ENCODE data around the gene PPWD1.

PPWD1 gene

DNA sequence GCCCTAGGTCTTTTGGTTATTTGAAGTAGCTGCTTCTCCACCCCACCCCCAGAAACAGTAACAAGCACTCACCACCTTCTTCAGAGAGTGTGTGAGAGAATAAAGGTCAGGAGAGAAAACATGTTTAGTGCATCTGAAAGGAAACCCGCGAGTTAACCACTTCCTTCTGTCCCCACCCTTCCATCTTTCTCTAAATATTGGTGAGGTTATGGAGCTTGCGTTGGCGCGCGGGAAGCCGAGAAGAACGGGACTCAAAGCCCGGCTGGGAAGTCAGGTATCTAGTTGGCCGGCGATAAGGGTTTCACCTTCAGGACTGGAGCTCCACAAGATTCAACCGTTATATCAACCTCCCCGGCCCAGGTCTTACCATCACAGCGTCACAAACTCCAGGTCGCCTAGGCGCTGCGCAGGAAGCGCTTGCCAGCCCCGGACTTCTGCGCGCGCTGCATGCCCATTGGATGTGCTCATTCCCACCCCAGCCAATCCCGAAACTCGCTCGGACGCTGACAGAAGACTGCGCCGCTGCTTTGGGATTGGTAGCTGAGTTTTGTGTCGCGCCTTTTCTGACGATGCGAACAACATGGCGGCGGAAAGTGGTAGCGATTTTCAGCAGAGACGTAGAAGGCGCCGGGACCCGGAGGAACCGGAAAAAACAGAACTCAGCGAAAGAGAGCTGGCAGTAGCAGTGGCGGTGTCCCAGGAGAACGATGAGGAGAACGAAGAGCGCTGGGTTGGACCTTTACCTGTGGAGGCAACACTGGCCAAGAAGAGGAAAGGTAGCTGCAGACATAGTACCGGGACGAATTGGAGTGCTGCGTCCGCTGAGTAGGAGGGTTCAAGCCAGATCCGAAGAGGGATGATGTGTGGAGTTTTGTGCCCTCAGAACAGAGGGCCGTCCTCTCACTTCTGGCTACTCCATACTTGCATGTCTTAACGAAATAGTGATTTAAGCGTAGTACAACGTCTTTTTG, at the start of gene PPWD1, which contains the start of gene CENPK:
PPWD1 (plus strand) TSS at position 566 of the 971 bp plus-strand sequence; CDS start at position 581, 15 bp downstream.
CENPK (minus strand) TSS at position 438 of the 971 bp plus-strand sequence. CDS start 8,261 bp downstream, outside the sequence.
- no peak for TF ChIP-seq GATA1 (IDR thresholded peaks at IDR 0.05; ENCODE audit: low read depth, low read length)
- TF ChIP-seq POLR2A (IDR thresholded peaks at IDR 0.05; ENCODE audit: low read length): peak; percentile 98

DNA sequence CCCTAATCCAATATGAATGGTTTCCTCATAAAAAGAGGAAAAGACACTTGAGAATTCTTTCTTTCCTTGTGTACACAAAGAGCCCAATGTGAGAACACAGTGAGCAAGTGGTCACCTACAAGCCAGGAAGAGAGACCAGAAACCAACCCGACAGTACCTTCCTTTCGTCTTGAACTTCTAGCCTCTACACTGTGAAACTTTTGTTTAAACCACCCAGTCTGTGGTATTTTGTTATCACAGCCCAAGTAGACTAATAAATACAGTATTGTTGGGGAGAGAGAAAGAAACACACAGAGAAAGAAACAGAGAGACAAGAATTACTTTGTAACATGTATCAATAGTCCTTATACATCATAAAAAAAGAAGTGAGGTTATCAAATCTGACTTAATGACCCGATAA, 37.4 kb upstream of the PPWD1 start:
- no peak for DNase-seq
- TF ChIP-seq POLR2A (IDR thresholded peaks at IDR 0.05; ENCODE audit: low read length) (no peak), GATA1 (IDR thresholded peaks at IDR 0.05; ENCODE audit: low read depth, low read length) (no peak)

More for the DNA sequence above, at the start of gene PPWD1, which contains the start of gene CENPK:
- DNase-seq: peak; percentile 97 to 98

DNA sequence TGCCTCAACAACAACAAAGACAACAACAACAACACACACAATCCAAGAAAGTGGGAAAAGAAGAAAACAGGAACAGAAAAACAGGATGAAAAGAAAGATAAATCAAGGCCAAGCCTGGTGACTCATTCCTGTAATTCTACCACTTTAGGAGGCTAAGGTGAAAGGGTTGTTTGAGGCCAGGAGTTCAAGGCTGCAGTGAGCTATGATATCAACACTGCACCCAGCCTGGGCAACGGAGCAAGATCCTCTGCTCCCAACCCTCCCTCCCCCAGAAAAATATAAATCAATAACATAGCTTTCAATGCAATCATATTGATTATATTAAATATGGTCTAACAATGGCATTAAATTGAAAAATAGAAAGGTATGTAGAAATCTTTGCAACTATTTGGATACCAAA, 32.2 kb upstream of the PPWD1 start:
- TF ChIP-seq POLR2A (IDR thresholded peaks at IDR 0.05; ENCODE audit: low read length) (no peak), GATA1 (IDR thresholded peaks at IDR 0.05; ENCODE audit: low read depth, low read length) (no peak)
- no peak for DNase-seq

DNA sequence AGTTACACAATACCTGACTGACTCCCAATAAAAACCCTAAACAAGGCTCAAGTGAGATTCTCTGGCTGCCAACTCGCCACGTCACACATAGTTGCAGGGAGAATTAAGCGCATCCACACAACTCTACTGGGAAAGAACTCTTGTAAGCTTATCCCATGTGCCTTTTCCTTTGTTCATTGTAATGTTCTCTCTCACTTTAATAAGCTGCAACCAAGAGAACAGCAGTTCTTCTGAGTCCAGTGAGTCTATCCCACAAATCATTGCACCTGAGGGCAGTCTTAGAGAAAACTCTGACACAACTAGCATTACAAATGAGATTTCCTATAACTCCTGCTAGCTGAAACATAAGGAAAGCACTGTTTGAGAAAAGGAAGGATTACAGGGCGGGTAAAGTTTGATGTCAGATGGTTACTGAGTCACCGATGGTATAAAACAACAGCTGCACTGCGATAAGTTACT, 27.5 kb upstream of the PPWD1 start:
- TF ChIP-seq POLR2A (IDR thresholded peaks at IDR 0.05; ENCODE audit: low read length): no peak
- TF ChIP-seq GATA1 (IDR thresholded peaks at IDR 0.05; ENCODE audit: low read depth, low read length): no peak
- DNase-seq: no peak

DNA sequence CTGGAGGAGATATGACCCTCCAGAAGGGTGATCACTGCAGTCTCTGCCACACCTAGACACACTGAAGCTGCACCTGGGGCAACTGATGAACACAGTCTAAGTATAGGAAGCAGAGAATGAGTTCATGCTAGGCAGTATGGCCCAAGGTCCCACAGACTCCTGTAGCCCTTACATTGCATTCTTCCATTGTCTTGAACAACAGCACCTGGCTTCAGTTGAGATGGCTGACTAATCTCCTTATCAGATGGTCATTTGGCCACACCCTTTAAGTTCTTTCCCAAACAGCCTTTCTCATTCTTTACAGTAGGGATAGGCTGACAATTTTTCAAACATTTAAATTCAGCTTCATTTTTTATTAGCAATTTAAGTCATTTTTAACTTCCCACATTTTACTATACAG, 23.3 kb upstream of the PPWD1 start:
- DNase-seq: peak; percentile 11 to 39
- TF ChIP-seq GATA1 (IDR thresholded peaks at IDR 0.05; ENCODE audit: low read depth, low read length): no peak
- TF ChIP-seq POLR2A (IDR thresholded peaks at IDR 0.05; ENCODE audit: low read length): no peak

DNA sequence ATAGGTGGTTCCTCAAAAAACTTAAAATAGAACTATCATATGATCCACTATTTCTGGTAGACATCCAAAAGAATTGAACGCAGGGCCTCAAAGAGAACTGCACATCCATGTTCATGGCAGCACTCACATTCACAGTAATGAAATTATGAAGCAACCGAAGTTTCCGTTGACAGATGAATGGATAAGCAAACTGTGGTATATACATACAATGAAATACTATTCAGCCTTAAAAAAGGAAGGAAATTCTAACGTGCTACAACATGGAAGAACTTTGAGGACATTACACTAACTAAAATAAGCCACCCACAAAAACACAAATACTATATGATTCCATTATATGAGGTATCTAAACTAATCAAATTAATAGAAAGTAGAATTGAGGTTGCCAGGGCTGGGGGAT, 18.6 kb upstream of the PPWD1 start:
- TF ChIP-seq POLR2A (IDR thresholded peaks at IDR 0.05; ENCODE audit: low read length) (no peak), GATA1 (IDR thresholded peaks at IDR 0.05; ENCODE audit: low read depth, low read length) (no peak)
- DNase-seq: no peak

DNA sequence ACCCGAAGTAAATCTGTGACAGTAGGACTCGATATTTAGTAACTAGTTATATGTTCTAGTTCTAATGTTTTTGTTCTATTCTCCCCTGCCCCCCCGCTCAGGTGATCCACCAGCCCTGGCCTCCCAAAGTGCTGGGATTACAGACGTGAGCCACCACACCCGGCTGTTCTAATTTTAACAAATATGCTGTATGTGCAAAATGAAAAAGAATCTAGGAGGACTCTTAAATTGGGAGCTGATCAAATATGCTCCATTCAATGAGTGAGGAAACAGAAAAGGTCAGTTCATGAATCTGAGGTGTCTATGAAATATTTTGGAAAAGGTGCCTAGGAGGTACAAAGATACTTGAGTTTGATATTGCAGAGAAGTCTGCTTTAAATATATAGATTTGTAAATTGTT, 17.0 kb upstream of the PPWD1 start:
- no peak for TF ChIP-seq GATA1 (IDR thresholded peaks at IDR 0.05; ENCODE audit: low read depth, low read length)
- TF ChIP-seq POLR2A (IDR thresholded peaks at IDR 0.05; ENCODE audit: low read length): no peak
- no peak for DNase-seq

DNA sequence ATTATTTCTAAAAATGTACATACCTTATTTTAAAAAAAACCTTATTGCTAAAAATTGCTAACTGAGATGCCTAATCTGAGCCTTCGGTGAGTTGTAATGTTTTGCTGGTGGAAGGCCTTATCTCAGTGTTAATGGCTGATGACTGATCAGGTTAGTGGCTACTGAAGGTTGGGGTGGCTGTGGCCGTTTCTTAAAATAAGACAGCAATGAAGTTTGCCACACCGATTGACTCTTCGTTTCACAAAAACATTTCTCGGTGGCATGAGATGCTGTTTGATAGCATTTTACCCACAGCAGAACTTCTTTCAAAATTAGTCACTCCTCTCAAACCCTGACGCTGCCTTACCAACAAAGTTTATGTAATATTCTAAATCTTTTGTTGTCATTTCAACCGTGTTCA, 14.8 kb upstream of the PPWD1 start:
- DNase-seq: no peak
- TF ChIP-seq POLR2A (IDR thresholded peaks at IDR 0.05; ENCODE audit: low read length) (no peak), GATA1 (IDR thresholded peaks at IDR 0.05; ENCODE audit: low read depth, low read length) (no peak)

DNA sequence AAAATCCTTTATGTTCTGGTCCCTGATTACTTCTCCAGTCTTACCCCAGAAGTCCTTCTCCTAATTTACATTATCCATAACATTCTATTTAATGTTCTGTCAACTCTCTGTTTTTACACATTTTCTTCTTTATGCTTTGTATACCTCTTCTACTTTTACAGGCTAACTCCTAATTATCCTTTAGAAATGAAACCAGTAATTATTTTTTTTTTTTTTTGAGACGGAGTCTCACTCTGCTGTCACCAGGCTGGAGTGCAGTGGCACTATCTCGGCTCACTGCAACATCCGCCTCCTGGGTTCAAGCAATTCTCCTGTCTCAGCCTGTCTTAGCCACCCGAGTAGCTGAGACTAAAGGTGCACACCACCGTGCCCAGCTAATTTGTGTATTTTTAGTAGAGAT, 9.2 kb upstream of the PPWD1 start:
- DNase-seq: no peak
- TF ChIP-seq POLR2A (IDR thresholded peaks at IDR 0.05; ENCODE audit: low read length) (no peak), GATA1 (IDR thresholded peaks at IDR 0.05; ENCODE audit: low read depth, low read length) (no peak)

DNA sequence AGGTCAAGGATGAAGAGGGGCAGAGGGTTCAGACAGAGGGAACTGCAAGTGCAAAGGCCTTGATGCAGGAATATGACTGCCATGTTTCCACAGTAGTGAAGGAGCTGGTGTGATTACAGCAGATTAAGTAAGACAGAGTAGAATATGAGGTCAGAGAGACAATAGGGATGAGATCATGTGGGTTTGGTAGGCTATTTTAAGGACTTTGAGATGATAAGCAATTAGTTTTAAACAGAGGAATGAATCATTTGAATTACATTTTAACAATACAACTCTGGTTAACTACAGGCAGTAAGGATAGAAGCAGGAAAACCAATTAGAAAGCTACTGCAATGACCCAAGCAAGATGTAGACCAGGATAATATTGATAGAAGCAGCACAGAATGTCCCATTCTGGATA, 7.8 kb upstream of the PPWD1 start:
- TF ChIP-seq GATA1 (IDR thresholded peaks at IDR 0.05; ENCODE audit: low read depth, low read length) (no peak), POLR2A (IDR thresholded peaks at IDR 0.05; ENCODE audit: low read length) (no peak)
- DNase-seq: no peak

DNA sequence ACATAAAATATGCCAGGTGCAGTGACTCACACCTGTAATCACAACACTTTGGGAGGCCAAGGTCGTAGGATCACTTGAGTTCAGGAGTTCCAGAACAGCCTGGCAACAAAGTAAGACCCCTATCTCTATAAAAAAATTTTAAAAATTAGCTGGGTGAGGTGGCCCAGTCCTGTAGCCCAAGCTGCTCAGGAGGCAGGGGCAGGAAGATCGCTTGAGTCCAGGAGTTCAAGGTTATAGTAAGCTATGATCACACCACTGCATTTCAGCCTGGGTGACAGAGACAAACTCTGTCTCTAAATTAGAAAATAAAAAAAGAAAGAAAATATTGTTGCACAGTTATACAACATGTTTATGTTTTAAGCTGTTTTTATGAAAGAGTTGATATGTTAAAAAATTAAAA, 6.9 kb upstream of the PPWD1 start:
- TF ChIP-seq POLR2A (IDR thresholded peaks at IDR 0.05; ENCODE audit: low read length) (no peak), GATA1 (IDR thresholded peaks at IDR 0.05; ENCODE audit: low read depth, low read length) (no peak)
- no peak for DNase-seq

DNA sequence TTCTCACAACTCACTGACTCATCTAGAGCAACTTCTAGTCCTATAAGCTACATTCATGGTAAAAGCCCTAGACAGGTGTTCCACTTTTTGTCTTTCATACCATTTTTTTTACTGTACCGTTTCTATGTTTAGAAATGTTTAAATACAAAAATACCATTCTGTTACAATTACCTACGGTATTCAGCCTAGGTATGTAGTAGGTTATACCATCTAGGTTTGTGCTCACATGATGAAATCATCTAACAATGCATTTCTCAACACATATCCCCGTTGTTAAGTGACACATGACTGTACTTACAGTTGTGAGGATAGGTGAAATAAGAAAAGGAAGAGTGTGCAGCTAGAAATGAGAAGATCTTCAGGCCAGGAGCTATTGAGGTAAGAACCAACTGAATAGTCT, 6.4 kb upstream of the PPWD1 start:
- TF ChIP-seq POLR2A (IDR thresholded peaks at IDR 0.05; ENCODE audit: low read length) (no peak), GATA1 (IDR thresholded peaks at IDR 0.05; ENCODE audit: low read depth, low read length) (no peak)
- DNase-seq: no peak

DNA sequence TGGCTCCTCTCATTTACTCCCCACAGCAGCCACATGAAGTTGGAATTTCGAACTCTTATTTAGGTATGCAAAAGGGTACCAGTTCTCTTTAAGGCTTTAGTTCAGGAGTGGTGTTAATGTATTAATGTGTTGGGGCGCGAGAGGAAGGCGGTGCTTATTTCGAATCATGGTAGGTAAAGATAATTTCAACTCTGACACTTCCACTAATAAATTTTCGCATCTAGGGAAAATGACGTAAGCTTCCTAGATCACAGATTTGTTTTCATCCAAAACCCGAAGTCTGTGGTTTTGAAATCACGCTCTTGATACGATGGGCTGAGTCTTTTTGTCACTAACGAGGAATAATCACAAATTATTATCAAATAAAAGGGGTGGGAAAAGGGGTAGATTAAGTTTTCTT, 681 bp downstream of the PPWD1 start:
- DNase-seq: peak; percentile 51 to 67
- no peak for TF ChIP-seq GATA1 (IDR thresholded peaks at IDR 0.05; ENCODE audit: low read depth, low read length)
- TF ChIP-seq POLR2A (IDR thresholded peaks at IDR 0.05; ENCODE audit: low read length): no peak

DNA sequence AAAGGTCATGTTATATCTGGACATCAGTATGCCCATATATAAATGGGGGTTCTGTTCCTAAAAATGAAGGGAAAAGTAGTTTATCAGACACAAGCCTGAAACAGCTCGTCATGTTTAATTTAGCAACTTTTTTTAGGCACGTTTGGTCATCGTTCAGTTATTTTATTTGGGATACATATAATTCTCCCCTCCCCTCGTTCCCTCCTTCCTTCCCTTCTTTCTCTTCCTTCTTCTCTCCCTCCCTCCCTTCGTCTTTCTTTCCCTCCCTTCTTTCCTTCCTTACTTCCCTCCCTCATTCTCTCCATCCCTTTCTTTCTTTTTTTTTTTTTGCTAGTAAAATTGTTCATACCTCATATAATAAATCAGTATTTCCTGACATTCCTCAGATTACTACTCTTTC, 3.4 kb downstream of the PPWD1 start:
- no peak for DNase-seq
- no peak for TF ChIP-seq POLR2A (IDR thresholded peaks at IDR 0.05; ENCODE audit: low read length)
- no peak for TF ChIP-seq GATA1 (IDR thresholded peaks at IDR 0.05; ENCODE audit: low read depth, low read length)
